ENCODE data around the gene HIPK4.

Gene HIPK4

GRCh38 chr19:40365613-40366401 lies 24.2 kb downstream of the HIPK4 start:
- DNase-seq = peak; percentile 44 to 70

- DNase-seq = no peak
Observed at GRCh38 chr19:40365010-40365409, 25.0 kb downstream of the HIPK4 start.

DNA sequence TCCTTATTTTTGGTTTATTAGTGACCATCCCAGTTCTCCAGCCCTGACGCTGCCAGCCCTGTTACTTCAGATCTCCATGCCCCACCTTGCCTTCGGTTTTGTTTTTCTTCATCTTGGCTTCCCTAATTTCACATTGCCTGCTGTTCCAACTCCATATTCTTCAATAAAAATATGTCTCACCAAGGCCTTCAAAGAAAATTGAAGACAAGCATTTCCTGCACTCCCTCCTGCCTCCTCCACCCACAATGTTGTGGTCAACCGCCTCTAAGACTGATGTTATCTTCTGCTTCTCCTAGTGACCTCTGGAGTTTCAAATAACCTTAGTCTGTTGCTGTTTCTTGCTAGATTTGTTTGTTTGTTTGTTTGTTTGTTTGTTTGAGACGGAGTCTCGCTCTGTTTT lies 26.9 kb downstream of the HIPK4 start:
- no peak for DNase-seq

DNA sequence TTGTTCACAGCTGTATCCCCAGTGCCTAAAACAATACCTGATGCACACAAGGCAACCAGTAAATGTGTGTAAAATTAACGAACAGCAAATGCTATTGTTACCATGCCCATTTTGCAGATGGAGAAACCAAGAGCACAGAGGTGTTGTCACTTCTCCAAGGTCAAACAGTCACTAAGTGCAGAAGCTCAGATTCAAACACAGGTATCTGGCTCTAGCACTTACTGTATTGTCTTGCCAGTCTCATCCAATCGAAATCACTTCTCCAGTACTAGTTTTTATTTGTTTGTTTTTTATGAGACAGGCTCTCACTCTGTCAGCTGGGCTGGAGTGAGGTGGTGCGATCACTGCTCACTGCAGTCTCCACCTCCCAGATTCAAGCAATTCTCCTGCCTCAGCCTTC lies 27.8 kb downstream of the HIPK4 start:
- DNase-seq = no peak

DNA sequence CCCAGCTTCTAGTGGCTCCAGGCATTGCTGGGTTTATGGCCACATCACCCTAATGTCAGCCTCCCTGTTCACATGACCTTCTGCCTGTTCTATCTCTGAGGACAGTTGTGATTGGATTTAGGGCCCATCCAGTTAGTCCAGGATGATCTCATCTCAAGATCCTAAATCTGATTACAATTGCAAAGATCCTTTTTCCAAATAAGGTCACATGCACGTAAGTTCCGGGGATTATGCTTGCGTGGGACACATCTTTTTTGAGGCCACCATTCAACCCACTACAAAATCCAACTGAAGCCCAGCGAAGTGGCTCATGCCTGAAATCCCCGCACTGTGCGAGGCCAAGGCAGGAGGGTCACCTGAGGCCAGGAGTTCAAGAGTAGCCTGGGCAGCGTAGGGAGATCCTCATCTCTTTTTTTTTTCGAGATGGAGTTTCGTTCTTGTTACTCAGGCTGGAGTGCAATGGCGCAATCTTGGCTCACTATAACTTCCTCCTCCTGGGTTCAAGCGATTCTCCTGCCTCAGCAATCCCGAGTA lies 29.2 kb downstream of the HIPK4 start:
- DNase-seq = no peak

- no peak for DNase-seq
Observed at GRCh38 chr19:40360020-40360707, 29.8 kb downstream of the HIPK4 start.

- no peak for DNase-seq
Observed at GRCh38 chr19:40358773-40359172, 31.2 kb downstream of the HIPK4 start.

GRCh38 chr19:40357640-40358039 lies 32.3 kb downstream of the HIPK4 start:
- DNase-seq = no peak

DNA sequence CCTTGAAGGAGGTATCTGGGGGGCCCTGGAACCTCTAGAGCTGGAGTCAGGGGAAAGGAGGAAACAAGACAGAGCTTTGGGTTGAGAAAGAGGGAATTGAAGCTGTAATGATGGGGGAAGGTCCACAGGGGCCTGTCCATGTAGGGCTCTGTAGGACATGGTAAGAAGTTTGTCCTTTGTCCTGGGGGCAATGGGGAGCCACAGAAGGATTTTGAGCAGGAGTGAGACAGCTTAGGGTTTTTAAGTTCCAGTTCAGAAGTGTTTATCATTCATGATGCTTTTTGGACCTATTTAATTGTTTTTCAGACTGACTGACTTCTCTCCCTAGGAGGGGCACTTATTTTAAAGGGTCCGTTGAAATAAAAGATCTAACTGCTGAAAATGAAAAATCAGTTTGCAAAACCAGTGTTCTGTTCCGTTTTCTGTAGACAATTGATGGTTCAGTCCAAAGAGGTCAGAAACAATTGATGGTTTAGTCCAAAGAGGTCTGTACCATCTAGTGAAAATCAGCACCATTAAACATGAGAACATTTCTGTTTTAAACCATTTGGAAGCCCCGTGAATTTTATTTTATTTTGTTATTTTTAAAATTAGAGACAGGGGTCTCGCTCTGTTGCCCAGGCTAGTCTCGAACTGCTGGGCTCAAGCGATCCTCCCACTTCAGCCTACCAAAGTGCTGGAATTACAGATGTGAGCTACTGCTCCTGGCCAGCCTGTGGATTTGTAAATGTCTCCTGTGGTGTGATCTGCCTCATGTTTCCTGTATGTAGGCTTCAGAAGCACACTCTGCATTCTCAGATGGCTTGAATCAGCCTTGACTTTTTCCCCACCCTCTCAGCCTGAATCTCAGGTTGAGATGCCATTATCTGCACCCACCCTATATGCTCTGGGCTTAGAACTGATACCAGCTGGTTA lies 33.0 kb downstream of the HIPK4 start:
- DNase-seq = no peak

GRCh38 chr19:40355975-40356680 lies 33.9 kb downstream of the HIPK4 start:
- no peak for DNase-seq

GRCh38 chr19:40348961-40349507 lies 40.9 kb downstream of the HIPK4 start:
- peak in 1 of 2 donors; percentile 6 for DNase-seq

- DNase-seq = peak; percentile 96
Observed at GRCh38 chr19:40348125-40348913, 41.7 kb downstream of the HIPK4 start, which contains the start of the genes C19orf47 and PLD3. Gene C19orf47 (minus strand): TSS chr19:40348397. CDS start chr19:40341857, 6,540 bp downstream. Gene PLD3 (plus strand): TSS chr19:40348695. CDS start chr19:40366484, 17,789 bp downstream.

GRCh38 chr19:40344422-40344821 lies 45.6 kb downstream of the HIPK4 start:
- no peak for DNase-seq

DNA sequence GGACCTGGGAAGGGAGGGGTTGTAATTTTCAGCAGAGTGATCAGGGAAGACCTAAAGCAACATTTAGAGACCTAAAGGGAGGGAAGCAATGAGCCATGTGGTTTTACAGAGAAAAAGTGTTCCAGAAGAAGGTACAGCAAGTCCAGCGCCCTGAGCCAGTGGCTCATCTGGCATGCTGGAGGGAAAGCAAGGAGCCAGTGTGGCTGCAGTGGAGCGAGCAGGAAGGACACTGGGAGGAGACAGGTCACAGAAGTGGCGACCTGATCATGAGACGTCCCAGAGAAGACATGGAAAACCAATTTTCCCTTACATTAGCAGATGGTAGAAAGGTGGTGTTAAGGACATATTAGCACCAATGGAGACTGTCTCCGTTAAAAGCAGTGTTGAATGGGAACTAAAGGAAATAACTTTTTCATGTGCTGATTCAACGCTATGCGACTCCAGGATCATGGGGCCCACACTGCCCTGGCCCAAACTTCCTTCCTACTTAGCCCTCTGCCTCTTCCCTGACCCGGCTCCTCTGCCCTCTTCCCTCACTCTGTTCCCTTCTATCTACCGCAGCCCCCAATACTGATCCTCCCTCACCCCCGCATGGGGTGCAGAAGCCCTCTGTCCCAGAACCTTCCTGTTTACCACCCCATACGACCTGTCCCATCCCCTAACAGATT lies 47.2 kb downstream of the HIPK4 start:
- DNase-seq = no peak

- no peak for DNase-seq
Observed at GRCh38 chr19:40341601-40342482, 48.1 kb downstream of the HIPK4 start.

DNA sequence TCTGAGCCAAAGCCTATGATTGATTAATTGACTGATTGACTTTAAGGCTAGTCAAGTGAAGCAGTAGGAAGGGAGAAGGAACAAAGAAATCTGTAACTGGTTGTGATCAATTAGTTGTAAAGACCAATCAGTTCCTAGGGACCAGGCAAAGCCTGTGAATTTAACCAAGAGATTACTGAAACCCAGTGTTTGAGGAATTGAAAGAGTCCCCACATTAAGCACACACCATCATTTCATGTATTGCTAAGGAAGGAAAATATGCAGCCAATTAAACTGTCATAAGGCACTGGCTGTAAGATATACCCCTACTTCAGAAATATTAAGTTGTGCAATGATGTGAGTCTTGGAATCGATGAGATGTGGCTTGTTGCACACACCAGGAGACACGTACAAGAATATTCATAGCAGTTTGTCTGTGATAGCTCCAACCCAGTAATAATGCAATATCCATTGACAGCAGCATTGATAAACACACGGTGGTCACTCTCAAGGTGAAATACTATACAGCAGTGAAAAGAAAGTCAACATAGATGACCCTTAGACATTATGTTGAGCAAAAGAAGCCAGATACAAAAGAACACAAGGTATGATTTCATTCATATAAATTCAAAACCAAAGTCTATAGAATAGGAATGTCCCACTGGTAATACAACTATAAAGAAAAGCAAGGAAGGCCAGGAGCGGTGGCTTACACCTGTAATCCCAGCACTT lies 50.8 kb downstream of the HIPK4 start:
- no peak for DNase-seq

DNA sequence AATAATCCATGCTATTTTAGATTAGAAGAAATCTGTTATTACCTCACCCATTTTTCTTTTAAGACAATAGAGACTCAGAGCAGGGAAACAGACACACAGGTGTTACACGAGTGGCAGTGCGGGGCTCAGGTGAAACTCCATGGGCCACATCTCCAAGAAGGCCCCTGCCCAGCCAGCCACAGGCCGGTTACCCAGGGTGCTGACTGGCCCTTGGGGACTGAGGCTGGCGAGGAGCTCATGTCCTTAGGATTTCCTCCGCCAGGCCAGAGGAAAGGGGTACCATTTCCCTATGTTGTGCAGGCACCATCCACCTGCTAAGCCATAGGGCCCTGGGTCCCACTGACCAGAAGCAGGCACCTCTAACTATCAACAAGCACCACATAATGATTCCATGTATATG lies 52.4 kb downstream of the HIPK4 start:
- DNase-seq = no peak

- no peak for DNase-seq
Observed at GRCh38 chr19:40337107-40337506, 52.9 kb downstream of the HIPK4 start.

DNA sequence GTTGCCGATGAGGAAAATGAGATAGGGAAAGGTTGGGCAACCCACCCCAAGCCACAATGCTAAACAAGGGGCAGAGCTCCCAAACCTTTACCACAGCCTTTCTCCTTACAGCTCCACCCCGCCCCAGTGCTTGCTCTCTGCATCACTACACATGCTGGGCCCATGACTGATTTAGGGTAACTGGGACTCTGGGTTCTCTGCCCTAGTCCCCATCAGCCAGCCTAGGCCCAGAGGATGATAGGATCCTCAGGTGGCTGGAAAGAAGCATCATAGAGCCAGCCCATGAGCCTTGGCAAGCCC lies 53.4 kb downstream of the HIPK4 start:
- DNase-seq = no peak

Measured in stimulated activated CD4-positive, alpha-beta T cell treated with anti-CD3 and anti-CD28 coated beads, Interleukin-2, amount 100 ng/mL, for 48 hours (primary cell).